HCT116 (cell line): Measurements from ENCODE around the gene GRIN2A.

Experiments
- CTCF ChIP-seq, 3 experiments: fragments of 200-600 bp in 1 of 3; sonication (generic) in 1 of 3; IDR thresholded peaks in 2 of 3; conservative IDR thresholded peaks in 1 of 3; 2 replicates each; pipeline ENCODE4 v1.5.1; 2012 to 2017; ENCODE audit warnings: low read depth in 2 of 3, low read length in 2 of 3, antibody characterized with exemption in 1 of 3, borderline replicate concordance in 1 of 3, control low read depth in 1 of 3, mild to moderate bottlenecking in 1 of 3, mixed read lengths in 1 of 3, mixed run types in 1 of 3, moderate library complexity in 1 of 3; ENCODE audit not compliant: insufficient read depth in 1 of 3
- EZH2 ChIP-seq: fragments of 200-600 bp; sonication (generic); IDR thresholded peaks from 2 replicates; pipeline ENCODE4 v1.6.1; 2017; ENCODE audit warnings: antibody characterized with exemption, mixed run types
- EZH2phosphoT487 ChIP-seq: fragments of 200-600 bp; IDR thresholded peaks from 2 replicates; pipeline ENCODE4 v1.6.1; 2018; ENCODE audit warnings: antibody characterized with exemption, borderline replicate concordance
- POLR2A ChIP-seq: IDR thresholded peaks from 2 replicates; pipeline ENCODE4 v1.7.0; 2011; ENCODE audit warnings: borderline replicate concordance; ENCODE audit not compliant: insufficient read depth, insufficient read length; ENCODE audit errors: extremely low read depth
- ZBTB33 ChIP-seq: IDR thresholded peaks from 2 replicates; pipeline ENCODE4 v1.6.1; 2011; ENCODE audit warnings: mild to moderate bottlenecking, low read length, moderate library complexity; ENCODE audit not compliant: insufficient replicate concordance; ENCODE audit errors: extremely low read depth

- TF ChIP-seq ZBTB33 (no peak), EZH2 (no peak), POLR2A (no peak), EZH2phosphoT487 (no peak), CTCF (IDR thresholded peaks at IDR 0.05 in 2 of 3, conservative IDR thresholded peaks at IDR 0.05 in 1 of 3; ENCODE audit: borderline replicate concordance in 1 of 3, insufficient read depth in 1 of 3, low read depth in 2 of 3, low read length in 2 of 3) (no peak)
Measured at GRCh38 chr16:10081201-10081940, 100.9 kb downstream of the GRIN2A start.
